Activated CD8-positive, alpha-beta memory T cell treated with anti-CD3 and anti-CD28 coated beads, Interleukin-2, amount 50 U/mL, for 1 hour (primary cell): ENCODE results near the gene RIMS3.

Experiments used
- DNase-seq: peaks from one replicate; pipeline ENCODE4 v3.0.0-alpha.2; 2020; ENCODE audit errors: extremely low read depth

The RIMS3 gene

GRCh38 chr1:40691538-40692428 is 26.3 kb upstream of the RIMS3 start, which contains the start of gene NFYC:
Gene NFYC (plus strand): TSS chr1:40691704. CDS start chr1:40738844, 47,140 bp downstream.
- peak; percentile 96 for DNase-seq

GRCh38 chr1:40690771-40691537 is 25.5 kb upstream of the RIMS3 start:
- no peak for DNase-seq

- no peak for DNase-seq
Measured at GRCh38 chr1:40689737-40690136, 24.3 kb upstream of the RIMS3 start.

- no peak for DNase-seq
Measured at GRCh38 chr1:40687661-40688060, 22.2 kb upstream of the RIMS3 start.

- DNase-seq: no peak
Measured at GRCh38 chr1:40687059-40687458, 21.6 kb upstream of the RIMS3 start.

GRCh38 chr1:40684669-40685068 is 19.2 kb upstream of the RIMS3 start:
- DNase-seq: no peak

- DNase-seq: no peak
Measured at GRCh38 chr1:40679165-40679953, 13.9 kb upstream of the RIMS3 start.

GRCh38 chr1:40676501-40676900 is 11.0 kb upstream of the RIMS3 start:
- DNase-seq: no peak

- no peak for DNase-seq
Measured at GRCh38 chr1:40673452-40673851, 8.0 kb upstream of the RIMS3 start.

GRCh38 chr1:40668769-40669525 is 3.5 kb upstream of the RIMS3 start:
- peak; percentile 45 for DNase-seq

GRCh38 chr1:40664791-40665190 is 691 bp downstream of the RIMS3 start:
- DNase-seq: no peak

- DNase-seq: no peak
Measured at GRCh38 chr1:40664167-40664537, 1.3 kb downstream of the RIMS3 start.

GRCh38 chr1:40663324-40664166 is 1.9 kb downstream of the RIMS3 start:
- DNase-seq: no peak

- DNase-seq: no peak
Measured at GRCh38 chr1:40662864-40663263, 2.6 kb downstream of the RIMS3 start.

GRCh38 chr1:40662151-40662550 is 3.3 kb downstream of the RIMS3 start:
- no peak for DNase-seq

GRCh38 chr1:40661678-40662077 is 3.8 kb downstream of the RIMS3 start:
- no peak for DNase-seq

GRCh38 chr1:40659649-40659947 is 5.9 kb downstream of the RIMS3 start:
- DNase-seq: no peak

GRCh38 chr1:40658751-40659648 is 6.5 kb downstream of the RIMS3 start:
- no peak for DNase-seq

GRCh38 chr1:40657046-40657445 is 8.4 kb downstream of the RIMS3 start:
- DNase-seq: no peak
